ENCODE data around the gene CLCF1.

CLCF1 gene

GRCh38 chr11:67411785-67412152 lies 38.4 kb upstream of the CLCF1 start:
- no peak overlapping the region for H3K4me3 ChIP-seq (ENCODE audit: low read depth, low read length)
- TF ChIP-seq CTCF (IDR thresholded peaks at IDR 0.05; ENCODE audit: borderline replicate concordance, insufficient read depth, low read depth, low read length) = no peak

- TF ChIP-seq CTCF (IDR thresholded peaks at IDR 0.05; ENCODE audit: borderline replicate concordance, insufficient read depth, low read depth, low read length) = no peak
- H3K4me3 ChIP-seq (ENCODE audit: low read depth, low read length) = no peak overlapping the region
Measured at GRCh38 chr11:67410984-67411784, 37.8 kb upstream of the CLCF1 start.

- no peak overlapping the region for H3K4me3 ChIP-seq (ENCODE audit: low read depth, low read length)
- TF ChIP-seq CTCF (IDR thresholded peaks at IDR 0.05; ENCODE audit: borderline replicate concordance, insufficient read depth, low read depth, low read length) = no peak
Measured at GRCh38 chr11:67410369-67410831, 37.0 kb upstream of the CLCF1 start.

- peak overlapping the region; percentile 49 for H3K4me3 ChIP-seq (ENCODE audit: low read depth, low read length)
Measured at GRCh38 chr11:67409781-67410368, 36.5 kb upstream of the CLCF1 start.

GRCh38 chr11:67409261-67409666 lies 35.9 kb upstream of the CLCF1 start:
- TF ChIP-seq CTCF (IDR thresholded peaks at IDR 0.05; ENCODE audit: borderline replicate concordance, insufficient read depth, low read depth, low read length) = no peak
- peak overlapping the region; percentile 49 for H3K4me3 ChIP-seq (ENCODE audit: low read depth, low read length)

More at GRCh38 chr11:67409781-67410368, 36.5 kb upstream of the CLCF1 start:
- TF ChIP-seq CTCF (IDR thresholded peaks at IDR 0.05; ENCODE audit: borderline replicate concordance, insufficient read depth, low read depth, low read length) = no peak

GRCh38 chr11:67408437-67409200 lies 35.2 kb upstream of the CLCF1 start:
- H3K4me3 ChIP-seq (ENCODE audit: low read depth, low read length) = peak overlapping the region; percentile 34
- no peak for TF ChIP-seq CTCF (IDR thresholded peaks at IDR 0.05; ENCODE audit: borderline replicate concordance, insufficient read depth, low read depth, low read length)

Measured in GM12875 (cell line).